HG02571 (cell line): ENCODE data around the gene OR11H6.
"Not testable (repeated sequence)": the region's sequence is repeated elsewhere in the genome, so short reads cannot be mapped to it uniquely, and the experiment has no call there.

Experiments used
- ATAC-seq: cut with Tn5 transposase; IDR thresholded peaks from one replicate; pipeline ENCODE4 v1.9.1; 2021; ENCODE audit warnings: mild to moderate bottlenecking, moderate library complexity; ENCODE audit not compliant: unreplicated experiment

OR11H6 gene

DNA sequence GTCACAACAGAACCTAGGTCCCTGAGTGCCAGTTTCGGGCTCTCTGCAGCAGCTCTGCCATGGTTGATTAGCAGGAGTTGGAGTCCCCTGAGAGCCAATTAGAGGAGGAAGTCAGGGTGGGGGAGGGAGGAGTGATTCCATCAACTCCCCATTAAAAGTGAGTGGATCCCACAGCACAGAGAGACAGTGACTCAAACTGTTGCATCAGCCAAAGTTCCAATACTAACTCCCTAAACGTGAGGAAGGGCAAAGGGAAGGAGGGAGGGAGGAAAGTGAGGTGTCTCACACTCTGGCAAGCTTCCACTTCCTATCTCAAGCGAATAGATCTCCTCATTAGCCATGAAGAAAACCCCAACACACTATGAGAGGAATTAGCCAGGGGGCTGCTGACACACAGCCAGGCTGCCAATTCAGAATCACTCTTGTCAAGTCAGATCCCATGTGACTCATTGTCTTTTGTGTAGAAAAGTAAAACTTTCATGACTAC, 39.2 kb downstream of the OR11H6 start:
- ATAC-seq = no peak

DNA sequence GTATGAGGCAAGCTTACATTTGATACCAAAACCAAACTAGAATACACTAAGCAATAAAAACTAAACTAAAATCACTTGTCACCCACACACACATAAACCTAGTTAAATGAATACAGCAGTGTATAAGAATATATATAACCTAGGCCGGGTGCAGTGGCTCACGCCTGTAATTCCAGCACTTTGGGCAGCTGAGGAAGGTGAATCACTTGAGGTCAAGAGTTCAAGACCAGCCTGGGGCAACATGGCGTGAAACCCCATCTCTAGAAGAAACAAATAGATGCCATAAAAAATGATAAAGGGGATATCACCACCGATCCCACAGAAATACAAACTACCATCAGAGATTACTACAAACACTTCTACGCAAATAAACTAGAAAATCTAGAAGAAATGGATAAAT, 40.9 kb downstream of the OR11H6 start:
- ATAC-seq = not testable (repeated sequence)

DNA sequence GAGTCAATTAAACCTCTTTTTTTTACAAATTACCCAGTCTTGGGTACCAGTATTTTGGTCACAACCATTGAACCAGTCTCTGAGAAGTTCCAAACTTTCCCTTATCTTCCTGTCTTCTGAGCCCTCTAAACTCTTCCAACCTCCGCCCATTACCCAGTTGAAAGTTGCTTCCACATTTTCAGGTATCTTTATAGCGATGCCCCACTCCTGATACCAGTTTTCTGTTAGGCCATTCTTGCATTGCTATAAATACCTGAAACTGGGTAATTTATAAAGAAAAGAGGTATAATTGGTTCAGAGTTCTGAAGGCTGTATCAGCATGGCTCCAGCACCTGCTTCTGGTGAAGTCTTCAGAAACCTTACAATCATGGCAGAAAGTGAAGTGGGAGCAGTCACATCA, 50.6 kb downstream of the OR11H6 start:
- ATAC-seq = no peak
